ENCODE data around the gene UROC1.

UROC1 gene

DNA sequence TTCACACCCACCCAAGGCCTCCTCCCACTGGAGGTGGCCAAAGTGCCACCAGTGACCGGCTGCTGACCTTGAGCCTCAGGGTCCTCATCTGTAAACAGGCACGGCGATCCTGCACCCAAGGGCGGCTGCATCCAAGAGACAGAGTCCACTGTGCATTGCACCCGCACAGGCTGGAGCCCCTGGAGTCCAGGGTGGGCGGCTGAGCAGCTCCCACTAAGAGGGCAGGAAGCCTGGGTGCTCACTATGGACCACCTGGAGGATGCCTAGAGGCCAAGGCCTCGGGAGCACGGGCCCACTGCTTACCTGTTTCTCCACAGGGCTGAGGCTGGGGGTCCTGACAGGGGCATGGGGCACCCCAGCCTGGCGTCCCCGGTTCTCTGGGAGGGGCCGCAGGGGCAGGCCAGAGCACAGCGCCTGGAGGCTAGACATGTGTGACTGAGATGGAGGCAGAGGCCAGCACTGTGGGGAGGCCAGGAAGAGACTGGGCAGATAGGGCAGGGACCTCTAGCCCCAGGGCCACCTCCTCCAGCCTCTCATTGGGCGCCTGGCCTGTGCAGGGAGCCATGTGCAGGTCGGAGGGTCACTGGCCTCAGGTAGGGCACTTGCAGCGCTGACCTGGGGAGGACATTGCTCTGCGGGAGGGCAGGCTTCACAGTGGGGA lies at the start of gene UROC1:
UROC1 (minus strand) TSS at position 483 of the 661 bp plus-strand sequence; CDS start at position 429, 54 bp downstream.
- DNase-seq = no peak

DNA sequence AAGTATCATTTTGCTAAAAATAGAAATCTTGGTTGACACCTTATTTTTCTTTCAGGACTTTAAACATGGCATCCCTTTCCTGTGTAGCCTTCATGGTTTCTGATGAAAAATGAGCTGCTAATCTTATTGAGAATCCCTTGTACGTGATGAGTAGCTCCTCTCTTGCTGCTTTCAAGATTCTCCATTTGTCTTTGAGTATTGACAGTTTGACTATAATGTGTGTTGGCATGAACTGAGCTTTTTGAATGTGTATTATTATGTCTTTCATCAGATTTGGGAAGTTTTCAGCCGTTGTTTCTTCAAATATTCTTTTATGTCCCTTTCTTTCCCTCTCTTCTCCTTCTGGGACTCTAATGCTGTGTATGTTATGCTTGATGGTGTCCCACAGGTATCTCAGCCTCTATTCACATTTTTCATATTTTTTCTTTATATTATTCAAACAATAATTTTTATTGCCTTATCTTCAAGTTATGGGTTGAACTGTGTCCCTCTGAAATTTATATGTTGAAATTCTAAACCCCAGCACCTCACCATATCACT lies 45.2 kb upstream of the UROC1 start:
- DNase-seq = no peak

DNA sequence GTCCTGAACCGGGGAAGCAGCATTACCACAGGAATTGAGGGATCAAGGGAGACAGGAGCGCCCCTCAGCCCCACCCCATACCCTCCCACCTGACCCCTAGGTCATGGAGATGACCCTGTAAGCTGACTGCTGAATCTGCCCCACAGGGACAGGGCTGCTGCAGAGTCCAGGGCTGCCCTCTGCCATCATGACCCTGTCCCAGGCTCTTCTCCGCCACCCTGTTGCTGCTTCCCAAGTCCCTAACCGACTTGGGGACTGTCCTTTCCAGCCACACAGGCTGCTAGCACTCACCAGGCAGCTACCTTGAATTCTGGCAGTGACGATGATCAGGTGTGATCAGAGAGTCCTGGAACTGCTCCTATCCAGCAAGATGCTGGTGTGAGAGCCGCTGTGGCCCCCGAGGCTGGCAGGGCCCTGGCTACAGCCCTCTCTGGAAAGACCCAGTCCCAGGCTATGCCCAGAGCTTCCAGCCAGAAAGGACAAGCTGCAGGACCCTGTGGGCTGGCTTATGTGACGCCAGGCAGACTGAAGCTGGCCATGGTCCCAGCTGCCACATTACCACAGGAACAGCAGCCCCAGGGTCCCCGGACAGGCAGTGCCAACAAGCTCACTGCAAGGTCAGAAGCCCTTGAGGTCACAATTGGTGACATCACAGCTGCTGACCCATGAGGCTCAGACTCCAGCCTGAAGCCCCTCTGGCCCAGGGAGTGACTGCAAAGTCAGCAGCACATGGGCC lies 40.9 kb upstream of the UROC1 start, which contains the start of gene C3orf22:
C3orf22 (minus strand) TSS at position 597 of the 736 bp plus-strand sequence. CDS start 5,542 bp downstream, outside the sequence.
- no peak for DNase-seq

DNA sequence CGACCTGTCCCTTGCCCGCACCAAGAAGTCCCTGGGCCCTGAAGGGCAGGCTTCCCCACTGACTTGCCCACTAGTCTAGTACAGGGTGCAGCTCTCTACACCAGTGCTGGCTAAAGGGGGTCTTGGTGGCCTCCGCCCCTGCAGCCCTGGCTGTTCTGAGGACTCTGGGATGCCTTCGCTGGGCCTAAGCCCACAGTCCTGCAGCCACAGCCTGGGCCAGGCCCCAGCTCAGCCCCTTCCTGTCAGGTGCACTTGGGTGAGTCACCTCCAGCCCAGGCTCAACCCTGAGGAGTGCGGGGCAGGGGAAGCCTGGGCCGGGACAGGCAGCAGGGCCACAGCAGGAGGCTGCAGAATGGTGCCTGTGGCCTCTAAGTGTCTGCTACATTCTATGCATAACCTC lies 40.2 kb upstream of the UROC1 start:
- no peak for DNase-seq

DNA sequence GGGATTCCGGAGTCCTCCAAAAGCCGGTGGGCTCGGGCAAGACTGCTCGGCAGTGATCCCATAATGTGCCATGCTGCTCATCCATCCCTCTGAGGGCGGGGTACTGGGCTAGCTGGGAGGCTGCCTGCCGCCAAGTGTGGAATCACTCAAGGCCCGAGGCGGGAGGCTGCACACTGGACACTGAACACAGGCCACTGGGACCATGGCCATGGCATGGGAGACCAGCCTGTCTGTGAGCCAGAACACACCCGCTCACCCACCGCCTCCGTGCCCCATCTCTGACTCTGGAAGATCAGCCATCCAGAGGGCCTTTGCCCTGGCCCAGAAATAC lies 39.8 kb upstream of the UROC1 start:
- no peak for DNase-seq

DNA sequence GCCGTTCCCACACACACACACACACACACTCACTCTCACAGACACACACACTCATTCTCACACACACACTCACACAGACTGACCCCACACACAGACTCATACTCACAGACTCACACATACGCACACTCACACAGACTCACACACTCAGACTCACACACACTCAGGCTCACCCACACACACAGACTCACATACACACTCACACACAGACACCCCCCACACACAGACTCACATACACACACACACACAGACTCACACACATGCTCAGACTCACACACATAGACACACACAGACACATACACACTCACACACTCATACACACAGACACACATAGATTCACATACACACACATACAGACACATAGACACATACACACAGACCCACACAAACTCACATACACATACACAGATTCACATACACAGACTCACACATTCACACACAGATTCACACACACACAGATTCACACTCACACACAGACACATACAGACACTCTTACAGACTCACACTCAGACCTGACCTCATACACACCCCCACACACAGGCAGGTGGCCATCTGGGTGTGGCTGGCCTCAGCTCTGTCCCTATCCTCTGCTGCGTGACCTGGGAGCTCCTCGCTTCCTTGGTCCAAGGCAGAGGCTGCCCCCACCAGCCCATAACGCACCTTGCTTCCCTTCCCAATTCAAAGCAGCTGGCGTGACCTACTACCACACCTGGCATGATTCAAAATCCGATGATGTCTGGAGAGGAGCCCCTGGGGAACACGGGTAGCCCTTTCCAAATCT lies 39.3 kb upstream of the UROC1 start:
- no peak for DNase-seq

DNA sequence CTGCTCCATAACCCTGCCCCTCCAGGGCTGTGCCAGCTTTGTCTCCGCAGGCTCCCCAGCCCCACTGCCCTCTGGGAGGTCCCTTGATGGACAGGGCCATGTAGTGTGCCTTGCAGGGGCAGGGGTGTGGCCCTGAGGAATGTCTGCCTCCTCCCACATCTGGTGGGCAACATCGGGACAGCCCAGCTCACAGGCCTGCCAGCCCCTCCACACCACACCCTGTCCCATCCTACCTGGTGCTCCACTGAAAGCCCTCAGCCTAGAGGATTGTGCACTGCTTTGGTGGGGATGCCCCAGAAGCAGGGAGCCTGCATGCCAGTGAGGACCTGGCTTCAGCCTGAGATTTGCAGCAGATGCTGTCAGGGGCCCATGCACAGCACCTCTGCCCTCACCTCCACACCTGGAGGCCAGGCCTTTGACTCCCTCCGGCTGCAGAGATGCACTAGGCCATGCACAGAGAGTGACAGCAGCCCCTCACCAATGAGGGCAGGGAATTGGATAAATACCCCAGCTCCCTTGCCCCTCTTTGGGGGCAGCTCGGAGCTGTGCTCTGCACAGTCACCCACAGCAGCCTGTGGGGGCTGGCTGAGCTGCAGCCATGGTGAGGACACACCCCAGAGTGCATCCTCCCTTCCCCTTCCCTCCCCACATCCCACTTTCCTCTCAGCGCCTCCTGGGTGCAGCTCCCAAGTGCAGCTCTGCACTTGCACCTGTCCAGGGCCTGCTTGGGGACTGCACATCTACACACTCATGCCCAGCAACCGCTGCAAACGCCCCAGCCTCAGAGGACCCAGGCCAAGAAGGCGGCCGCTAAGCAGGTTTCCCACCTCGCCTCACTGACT lies 38.4 kb upstream of the UROC1 start:
- DNase-seq = no peak

DNA sequence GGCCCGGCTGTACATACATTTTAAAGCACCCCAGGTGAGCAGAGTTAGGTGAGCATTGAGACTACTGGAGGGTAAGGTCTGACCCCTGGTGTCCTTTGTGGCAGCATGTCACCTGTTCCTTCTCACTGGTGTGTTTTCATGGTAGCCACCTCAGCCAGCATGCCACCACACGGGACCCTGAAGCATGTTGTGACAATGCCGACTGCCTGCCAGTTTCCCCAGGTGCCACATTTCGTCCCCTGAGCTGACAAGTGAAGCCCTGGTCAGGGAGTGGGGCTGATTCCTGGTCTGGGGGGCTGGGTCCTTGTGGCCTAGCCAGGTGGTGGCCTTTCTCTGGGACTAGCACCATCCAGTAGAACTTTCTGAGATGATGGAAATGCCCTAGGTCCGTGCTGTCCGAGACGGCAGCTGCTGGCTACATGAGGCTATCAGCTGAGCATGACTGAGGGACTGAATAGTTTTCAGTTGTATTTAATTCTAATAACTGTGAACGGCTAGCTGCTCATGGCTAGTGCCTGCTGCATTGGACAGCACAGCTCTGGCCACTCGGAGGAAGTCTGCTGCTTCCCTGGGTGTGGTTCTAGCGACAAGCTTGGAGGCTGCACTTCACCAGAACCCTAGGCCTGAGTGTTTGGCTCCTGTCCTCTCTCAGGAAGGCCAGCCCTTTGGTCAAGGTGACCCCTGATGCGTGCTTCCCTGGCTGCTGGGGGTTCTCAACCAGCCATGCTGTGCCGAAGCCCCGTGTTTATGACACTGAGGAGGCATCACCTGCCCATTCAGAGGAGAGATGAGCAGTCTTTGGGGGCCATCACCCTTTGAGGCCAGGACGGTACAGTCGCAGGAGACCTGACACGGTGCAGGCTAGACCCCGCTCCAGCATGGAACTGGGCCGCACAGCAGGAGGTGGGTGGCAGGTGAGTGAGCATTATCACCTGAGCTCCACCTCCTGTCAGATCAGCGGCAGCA lies 37.3 kb upstream of the UROC1 start:
- no peak for DNase-seq

DNA sequence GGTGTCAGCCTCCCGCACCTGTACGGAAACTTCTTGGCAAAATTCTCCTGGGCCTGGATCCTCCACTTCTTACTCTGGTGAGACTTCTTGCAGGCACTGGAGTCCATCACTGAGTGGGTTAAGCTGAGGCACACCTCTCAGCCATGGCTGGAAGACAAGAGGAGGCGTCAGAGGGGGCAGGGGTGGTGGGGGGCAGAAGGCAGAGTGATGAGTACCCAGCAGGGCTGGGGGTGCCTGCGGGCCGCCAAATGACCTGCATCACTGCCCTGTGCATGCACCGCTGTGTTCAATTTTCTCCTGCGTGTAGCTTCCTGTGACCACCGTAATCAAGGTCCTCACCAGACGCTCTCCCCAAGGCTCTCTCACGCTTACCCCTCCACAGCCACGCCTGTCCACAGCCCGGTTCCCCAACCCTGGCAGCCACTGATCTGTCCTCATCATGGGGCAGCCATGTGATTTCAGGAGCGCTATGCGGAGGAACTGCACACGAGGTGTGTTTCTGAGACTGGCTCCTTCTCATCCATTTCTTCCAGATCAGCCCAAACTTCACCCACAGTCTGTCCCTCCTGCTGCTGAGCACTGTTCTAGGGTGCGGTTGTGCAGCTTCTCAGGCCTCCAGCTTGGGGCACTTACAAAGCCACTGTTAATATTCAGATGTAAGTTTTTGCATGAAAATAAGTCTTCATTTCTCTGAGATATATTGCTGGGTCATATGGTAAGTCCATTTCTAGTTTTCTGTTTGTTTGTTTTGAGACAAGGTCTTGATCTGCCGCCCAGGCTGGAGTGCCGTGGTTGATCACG lies 35.9 kb upstream of the UROC1 start:
- no peak for DNase-seq

DNA sequence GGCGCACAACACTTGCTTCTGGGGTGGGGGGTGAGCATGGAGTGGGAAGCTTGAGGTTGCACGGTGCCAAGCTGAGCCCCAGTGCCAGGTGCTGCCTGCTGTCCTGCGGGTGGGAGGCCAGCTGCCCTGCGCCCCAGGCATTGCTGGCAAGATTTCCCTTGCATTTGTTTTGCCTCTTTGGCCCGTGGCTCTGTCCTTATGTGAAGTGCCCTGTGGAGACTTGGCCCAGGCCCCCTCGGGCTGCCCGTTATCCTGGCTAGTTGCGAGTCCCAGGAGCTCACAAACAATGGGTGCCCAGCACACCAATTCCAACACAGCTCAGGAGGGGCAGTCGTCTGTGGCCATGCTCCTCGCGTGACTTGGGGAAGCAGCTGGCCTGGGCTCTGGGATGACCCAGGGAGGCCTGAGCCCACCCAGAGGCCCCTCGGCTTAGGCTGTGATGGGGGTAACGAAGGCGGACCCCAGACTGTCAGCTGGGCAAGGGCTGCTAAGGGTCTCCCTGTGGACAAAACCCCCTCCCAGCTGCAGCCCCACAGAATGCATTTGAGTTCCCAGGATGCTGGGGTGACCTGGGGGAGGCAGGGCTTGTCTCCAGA lies 35.2 kb upstream of the UROC1 start:
- DNase-seq = no peak

DNA sequence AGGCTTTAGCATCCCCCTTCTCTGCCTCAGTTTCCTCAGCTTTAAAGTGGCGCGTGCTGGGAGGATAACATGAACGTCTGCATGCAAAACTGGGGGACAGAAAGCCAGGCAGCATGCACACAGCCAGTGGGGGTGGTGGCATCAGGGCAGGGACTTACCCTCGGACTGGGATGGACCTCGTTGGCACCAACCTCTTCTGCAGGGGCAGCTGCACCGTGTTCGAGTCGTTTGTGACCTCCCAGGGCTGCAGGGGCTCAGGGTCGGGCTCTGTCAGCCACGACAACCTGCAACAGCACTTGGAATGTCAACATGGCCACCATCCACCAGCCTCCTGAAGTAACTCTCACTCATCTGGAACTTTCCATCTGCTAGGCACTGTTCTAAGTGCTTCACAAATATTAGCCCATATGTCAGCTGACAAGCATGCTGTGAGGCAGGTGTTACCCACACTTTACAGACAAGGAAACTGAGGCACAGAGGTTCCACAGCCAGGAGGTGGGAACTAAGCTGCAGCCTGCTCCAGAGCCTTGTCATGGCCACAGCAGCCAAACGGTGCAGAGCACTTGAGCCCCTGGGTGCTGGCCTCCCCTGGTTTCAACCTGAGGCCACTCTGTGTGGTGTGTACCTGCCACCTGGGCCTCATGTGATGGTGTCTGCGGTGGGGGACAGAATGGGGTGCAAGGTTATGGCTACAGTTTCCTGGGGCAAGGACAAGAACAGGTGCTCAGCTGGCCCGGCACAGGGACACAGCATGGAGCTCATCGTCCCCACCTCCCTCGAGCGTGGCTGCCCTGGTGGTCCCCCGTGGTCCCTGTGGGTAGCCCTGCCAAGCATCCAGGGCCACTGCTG lies 34.5 kb upstream of the UROC1 start:
- no peak for DNase-seq

DNA sequence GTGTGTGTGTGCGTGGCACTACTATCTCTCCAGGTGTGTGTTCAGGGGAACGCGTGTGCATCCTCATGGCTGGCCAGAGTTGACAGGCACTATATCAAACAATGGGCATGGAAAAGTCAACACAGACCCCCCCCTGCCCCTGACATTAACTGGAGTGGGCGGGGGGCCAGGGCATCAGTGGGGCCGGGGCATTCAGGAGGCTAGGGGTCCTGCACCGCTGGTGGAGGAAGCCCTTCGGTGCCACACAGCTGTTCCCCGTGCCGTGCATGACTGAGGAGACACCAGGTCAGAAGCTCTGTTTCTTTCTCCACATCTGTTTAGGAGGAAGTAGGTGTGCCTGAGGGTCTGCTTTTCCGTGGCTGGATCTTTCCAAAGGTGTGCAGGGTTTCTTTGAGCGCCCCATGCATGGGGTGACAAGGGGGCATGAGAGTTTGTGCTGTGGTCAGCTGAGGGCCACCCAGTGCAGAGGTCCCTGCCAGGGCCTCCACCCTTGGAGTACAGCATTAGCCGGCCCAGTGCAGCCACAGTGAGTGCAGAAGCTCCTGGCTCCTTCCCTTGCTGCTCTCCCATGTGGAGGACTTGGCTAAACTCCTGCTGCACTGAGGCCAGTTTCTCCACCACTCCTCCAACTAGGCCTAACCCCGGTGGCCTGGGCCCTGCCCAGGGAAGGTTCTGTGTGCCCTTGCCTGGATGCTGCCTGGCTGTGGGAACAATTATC lies 33.7 kb upstream of the UROC1 start:
- no peak for DNase-seq

DNA sequence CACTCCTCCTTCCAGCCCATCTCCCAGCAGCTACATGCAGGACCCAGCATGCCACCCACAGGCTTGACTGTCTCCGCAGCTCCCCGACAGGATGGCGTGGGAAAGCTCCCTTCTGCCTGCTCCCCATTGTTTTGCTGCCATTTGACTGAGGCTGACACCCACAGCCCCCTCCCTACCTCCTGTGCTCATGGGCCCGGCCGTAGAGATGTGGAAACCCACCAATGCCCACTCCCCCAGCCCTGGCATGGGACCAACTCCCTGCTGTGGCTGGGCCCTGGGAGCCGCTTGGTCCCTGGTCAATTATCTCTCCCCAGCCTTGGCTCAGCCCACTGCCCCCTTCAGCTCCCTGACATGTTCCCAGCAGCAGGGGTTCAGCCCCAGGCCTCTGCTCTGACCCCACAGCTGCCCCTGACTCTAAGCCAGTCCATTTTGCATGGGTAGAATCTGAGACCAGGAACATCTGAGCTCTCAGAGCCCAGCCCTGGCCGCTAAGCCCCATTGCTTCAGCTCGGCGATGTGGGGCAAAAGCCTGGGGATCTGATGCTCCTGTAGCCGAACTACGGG lies 33.0 kb upstream of the UROC1 start:
- DNase-seq = no peak

DNA sequence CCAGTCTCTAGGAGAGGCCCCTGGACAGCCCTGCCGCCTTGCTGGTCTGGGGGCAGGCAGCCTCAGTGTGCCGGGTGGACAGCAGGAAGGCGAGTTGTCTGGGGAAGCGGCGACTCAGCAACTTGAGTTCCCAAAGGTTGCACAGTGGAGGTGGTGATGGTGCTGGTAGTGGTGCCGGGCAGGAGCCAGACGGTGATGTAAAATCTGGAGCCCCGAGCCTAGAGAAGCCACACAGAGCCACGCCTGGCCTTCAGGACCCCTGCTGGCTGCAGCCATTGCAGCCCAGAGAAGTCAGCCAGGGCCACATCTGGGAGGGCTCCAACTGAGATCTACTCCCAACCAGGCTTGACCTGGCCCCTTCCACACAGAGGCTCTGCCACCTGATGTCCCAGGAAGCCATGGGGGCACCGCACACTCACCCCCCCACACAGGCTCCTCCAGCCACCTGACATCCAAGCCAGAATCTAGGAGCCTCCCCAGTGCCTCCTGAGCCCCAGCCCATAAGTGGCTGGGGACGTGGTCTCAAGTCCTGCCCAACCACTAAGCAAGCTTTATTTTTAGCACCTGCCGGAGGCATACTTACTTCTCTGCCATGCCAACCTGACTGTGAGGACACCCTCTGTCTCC lies 32.4 kb upstream of the UROC1 start:
- DNase-seq = no peak

DNA sequence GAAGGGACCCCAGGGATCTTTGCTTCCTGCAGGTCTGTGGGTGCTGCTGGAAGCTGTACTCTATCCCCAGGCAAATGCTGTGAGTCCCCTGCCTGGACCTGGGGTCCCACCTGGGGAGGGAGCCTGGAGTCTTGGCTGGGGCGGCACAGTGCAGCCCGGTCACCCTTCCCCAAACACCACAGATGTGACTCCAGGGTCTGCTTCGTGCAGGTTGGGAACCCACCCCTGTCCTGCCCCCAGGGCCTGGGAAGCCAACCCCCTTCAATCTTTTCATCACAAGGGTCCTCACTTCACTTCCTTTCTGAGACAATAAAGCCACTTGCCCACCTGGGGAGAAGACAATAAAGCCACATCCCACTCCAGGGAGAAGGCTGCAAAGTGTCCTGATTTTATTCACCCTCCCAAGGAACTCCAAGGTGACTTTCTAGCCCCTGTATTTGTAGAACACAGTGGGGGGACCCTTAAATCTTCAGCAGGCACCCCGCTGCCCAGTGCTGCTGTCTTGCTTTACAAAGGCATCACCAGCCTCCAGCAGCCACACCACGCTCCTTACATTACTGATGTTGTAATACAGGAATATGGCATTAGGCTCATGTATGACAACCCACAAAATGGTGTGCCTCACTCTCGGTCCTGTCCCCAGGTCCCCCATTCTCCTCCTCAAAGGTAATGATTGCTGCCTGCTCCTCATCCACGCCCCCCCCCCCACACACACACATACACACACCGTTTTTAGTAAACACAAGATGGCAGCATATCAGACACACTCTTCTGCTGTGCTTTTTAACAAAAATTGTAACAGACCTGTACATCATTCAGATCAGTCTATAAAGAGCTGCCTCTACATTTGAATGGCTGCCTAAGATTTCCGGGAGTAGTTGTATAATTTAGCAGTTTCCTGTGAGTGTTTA lies 31.2 kb upstream of the UROC1 start:
- DNase-seq = no peak

DNA sequence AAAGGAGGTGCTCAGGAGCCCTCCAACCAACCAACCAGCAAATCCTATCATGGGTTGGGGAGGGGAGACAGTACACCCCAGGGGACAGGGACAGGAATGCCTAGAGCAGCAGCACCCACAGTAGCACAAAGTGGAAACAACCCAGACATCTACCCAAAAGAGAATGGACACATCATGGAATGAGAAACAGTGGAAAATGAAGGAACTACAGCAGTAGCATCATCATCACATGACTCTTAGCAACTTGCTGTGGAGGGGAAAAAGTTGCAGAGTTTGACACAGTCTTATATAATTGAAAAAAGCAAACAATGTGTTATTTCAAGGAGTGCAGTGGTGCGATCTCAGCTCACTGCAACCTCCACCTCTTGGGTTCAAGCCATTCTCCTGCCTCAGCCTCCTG lies 30.1 kb upstream of the UROC1 start:
- DNase-seq = no peak

Measured in CD4-positive, alpha-beta T cell treated with Interleukin-17A for 4 hours (primary cell).